Measurements from ENCODE around the gene LUZP4.

The LUZP4 gene

DNA sequence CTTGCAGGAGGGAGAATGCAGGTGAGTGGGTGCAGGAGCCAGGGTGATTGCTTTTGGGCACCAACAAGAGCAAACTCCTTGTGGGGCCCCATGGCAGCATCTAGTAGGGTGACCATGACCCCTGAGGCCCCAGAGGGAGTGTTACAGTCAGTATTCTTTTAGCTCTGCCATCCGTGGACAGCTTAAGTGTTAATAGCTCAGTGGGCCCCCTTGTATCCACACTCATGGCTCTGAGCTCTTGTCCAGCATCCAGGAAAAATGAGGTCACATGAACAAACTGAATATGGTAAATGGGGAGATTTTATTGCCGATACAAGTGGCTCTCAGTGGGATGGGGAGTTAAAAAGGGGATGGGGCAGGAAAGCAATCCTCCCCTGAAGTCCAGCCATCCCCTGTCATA is 28.4 kb upstream of the LUZP4 start:
- TF ChIP-seq, protein P1, sequence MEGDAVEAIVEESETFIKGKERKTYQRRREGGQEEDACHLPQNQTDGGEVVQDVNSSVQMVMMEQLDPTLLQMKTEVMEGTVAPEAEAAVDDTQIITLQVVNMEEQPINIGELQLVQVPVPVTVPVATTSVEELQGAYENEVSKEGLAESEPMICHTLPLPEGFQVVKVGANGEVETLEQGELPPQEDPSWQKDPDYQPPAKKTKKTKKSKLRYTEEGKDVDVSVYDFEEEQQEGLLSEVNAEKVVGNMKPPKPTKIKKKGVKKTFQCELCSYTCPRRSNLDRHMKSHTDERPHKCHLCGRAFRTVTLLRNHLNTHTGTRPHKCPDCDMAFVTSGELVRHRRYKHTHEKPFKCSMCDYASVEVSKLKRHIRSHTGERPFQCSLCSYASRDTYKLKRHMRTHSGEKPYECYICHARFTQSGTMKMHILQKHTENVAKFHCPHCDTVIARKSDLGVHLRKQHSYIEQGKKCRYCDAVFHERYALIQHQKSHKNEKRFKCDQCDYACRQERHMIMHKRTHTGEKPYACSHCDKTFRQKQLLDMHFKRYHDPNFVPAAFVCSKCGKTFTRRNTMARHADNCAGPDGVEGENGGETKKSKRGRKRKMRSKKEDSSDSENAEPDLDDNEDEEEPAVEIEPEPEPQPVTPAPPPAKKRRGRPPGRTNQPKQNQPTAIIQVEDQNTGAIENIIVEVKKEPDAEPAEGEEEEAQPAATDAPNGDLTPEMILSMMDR (IDR thresholded peaks at IDR 0.05; ENCODE audit: insufficient read depth, low read length, missing control alignments) = no peak
- POLR2A ChIA-PET = no interaction called here
- no peak for DNase-seq (ENCODE audit: low read depth, low spot score)
- CTCF ChIA-PET = no interaction called here
- H3K4me3 ChIP-seq (ENCODE audit: low read depth, low read length) = no peak overlapping the region

GRCh38 chrX:115264009-115264408 is 25.5 kb upstream of the LUZP4 start:
- DNase-seq (ENCODE audit: low read depth, low spot score) = no peak
- ChIA-PET POLR2A (no interaction called here), CTCF (interaction anchor here (0.6 kb wide), 1 partner anchor 1641 kb away, joined by 3 read pairs; no protein-coding TSS in a partner anchor)
- TF ChIP-seq, protein P1 (IDR thresholded peaks at IDR 0.05; ENCODE audit: insufficient read depth, low read length, missing control alignments) = no peak
- no peak overlapping the region for H3K4me3 ChIP-seq (ENCODE audit: low read depth, low read length)

GRCh38 chrX:115266300-115266699 is 23.2 kb upstream of the LUZP4 start:
- ChIA-PET CTCF (no interaction called here), POLR2A (no interaction called here)
- TF ChIP-seq, protein P1 (IDR thresholded peaks at IDR 0.05; ENCODE audit: insufficient read depth, low read length, missing control alignments) = no peak
- no peak for DNase-seq (ENCODE audit: low read depth, low spot score)
- H3K4me3 ChIP-seq (ENCODE audit: low read depth, low read length) = no peak overlapping the region

- POLR2A ChIA-PET = no interaction called here
- CTCF ChIA-PET = no interaction called here
- TF ChIP-seq, protein P1 (IDR thresholded peaks at IDR 0.05; ENCODE audit: insufficient read depth, low read length, missing control alignments) = no peak
- no peak for DNase-seq (ENCODE audit: low read depth, low spot score)
- no peak overlapping the region for H3K4me3 ChIP-seq (ENCODE audit: low read depth, low read length)
These were observed 21.1 kb upstream of the LUZP4 start for GRCh38 chrX:115268421-115268820.

GRCh38 chrX:115269051-115269683 is 20.3 kb upstream of the LUZP4 start:
- TF ChIP-seq, protein P1 (IDR thresholded peaks at IDR 0.05; ENCODE audit: insufficient read depth, low read length, missing control alignments) = no peak
- ChIA-PET CTCF (no interaction called here), POLR2A (no interaction called here)
- H3K4me3 ChIP-seq (ENCODE audit: low read depth, low read length) = no peak overlapping the region
- DNase-seq (ENCODE audit: low read depth, low spot score) = no peak

DNA sequence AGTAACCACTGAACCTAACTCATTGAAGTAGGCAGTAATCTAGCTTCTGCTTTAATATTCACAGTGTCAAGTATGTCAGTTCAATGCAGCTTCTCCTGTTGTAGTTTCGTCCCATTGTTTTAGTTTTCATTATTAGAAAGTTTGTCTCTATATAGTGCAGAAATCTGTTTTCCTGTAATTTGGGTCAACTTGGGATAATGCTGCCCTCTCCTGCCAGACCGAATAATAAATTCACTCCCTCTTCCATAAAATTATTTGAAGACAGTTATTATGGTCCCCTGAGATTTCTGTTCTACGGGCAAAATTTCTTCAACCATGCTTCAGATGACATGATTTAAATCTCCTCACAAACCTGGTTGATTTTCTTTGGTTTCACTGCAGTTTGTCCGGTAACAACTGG is 4.6 kb upstream of the LUZP4 start:
- no peak for DNase-seq (ENCODE audit: low read depth, low spot score)
- H3K4me3 ChIP-seq (ENCODE audit: low read depth, low read length) = no peak overlapping the region
- TF ChIP-seq, protein P1 (IDR thresholded peaks at IDR 0.05; ENCODE audit: insufficient read depth, low read length, missing control alignments) = no peak
- ChIA-PET CTCF (interaction anchor here (0.9 kb wide), 1 partner anchor 55 kb away, joined by 3 read pairs; no protein-coding TSS in a partner anchor), POLR2A (no interaction called here)
